ENCODE data around the gene CDCA7. TPM values are rescaled to one million over a fixed set of nuclear protein-coding genes. Genes with fewer than 3 reads are reported as not detected.

Gene CDCA7
- total RNA-seq, 1 donor from 2014 or later: 9.1 TPM

DNA sequence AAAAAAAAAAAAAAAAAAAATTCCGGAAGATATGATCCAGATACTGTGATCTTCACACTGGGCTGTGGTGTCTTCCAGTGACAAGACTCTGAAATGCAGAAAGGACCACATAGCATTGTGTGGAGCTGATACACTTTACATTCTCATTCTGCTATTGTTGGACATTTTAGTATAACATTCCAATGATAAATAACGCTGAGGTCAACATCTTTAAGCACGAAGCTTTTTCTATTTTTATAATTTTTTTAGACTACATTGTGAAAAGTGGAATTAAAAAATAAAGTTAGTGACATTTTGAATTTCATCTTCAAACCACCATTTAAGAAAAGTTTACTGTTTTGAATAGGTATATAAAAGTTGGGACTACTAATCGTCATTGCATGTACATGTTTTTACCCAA lies 62.7 kb downstream of the CDCA7 start:
- DNase-seq (ENCODE audit: extremely low spot score in 2 of 2): no peak
- Histone ChIP-seq H3K36me3 (no peaks in the 10 kb centered on the region), H3K27ac (no peak overlapping the region), H3K27me3 (no peaks in the 10 kb centered on the region), H3K9me3 (no peaks in the 10 kb centered on the region), H3K4me1 (no peaks in the 10 kb centered on the region), H3K4me3 (no peak overlapping the region)
- TF ChIP-seq, protein P1, sequence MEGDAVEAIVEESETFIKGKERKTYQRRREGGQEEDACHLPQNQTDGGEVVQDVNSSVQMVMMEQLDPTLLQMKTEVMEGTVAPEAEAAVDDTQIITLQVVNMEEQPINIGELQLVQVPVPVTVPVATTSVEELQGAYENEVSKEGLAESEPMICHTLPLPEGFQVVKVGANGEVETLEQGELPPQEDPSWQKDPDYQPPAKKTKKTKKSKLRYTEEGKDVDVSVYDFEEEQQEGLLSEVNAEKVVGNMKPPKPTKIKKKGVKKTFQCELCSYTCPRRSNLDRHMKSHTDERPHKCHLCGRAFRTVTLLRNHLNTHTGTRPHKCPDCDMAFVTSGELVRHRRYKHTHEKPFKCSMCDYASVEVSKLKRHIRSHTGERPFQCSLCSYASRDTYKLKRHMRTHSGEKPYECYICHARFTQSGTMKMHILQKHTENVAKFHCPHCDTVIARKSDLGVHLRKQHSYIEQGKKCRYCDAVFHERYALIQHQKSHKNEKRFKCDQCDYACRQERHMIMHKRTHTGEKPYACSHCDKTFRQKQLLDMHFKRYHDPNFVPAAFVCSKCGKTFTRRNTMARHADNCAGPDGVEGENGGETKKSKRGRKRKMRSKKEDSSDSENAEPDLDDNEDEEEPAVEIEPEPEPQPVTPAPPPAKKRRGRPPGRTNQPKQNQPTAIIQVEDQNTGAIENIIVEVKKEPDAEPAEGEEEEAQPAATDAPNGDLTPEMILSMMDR (IDR thresholded peaks at IDR 0.05): no peak
- no peak for TF ChIP-seq POLR2AphosphoS5 (IDR thresholded peaks at IDR 0.05; ENCODE audit: insufficient read depth in 1 of 2, low read depth in 1 of 2)
- no peak for TF ChIP-seq POLR2A (IDR thresholded peaks at IDR 0.05)
- intact Hi-C loops (cut with DNase I): no loop called here

DNA sequence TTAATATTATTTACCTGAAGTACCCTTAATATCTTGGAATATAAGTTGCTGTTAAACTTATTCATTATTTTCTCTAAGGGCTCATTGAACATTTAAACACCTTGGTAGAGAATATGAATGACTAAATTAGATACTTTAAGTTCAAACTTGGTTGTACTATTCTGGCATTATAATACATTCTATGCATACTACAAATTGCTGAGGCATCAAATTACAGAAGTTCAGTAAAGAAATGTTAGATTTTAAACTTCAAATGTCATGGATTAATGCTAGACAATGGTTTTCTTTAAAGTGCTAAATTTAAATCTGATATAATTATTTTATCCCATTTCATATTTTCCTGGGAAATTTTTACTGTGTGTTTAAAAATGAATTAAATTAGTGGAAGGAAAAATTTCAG lies 63.1 kb downstream of the CDCA7 start:
- Histone ChIP-seq H3K4me1 (no peaks in the 10 kb centered on the region), H3K4me3 (no peak overlapping the region), H3K36me3 (no peaks in the 10 kb centered on the region), H3K27ac (no peak overlapping the region), H3K9me3 (no peaks in the 10 kb centered on the region), H3K27me3 (no peaks in the 10 kb centered on the region)
- TF ChIP-seq, protein P1 (IDR thresholded peaks at IDR 0.05): no peak
- TF ChIP-seq POLR2A (IDR thresholded peaks at IDR 0.05): no peak
- no peak for TF ChIP-seq POLR2AphosphoS5 (IDR thresholded peaks at IDR 0.05; ENCODE audit: insufficient read depth in 1 of 2, low read depth in 1 of 2)
- DNase-seq (ENCODE audit: extremely low spot score in 2 of 2): no peak
- intact Hi-C loops (cut with DNase I): no loop called here
